ENCODE results near the gene HSCB. TPM values are rescaled to one million over a fixed set of nuclear protein-coding genes. Genes with fewer than 3 reads are reported as not detected.

HSCB gene
- total RNA-seq (2022; extraction: Qiagen RNA extraction), result 8.7 to 11.1 TPM (median 10.5 TPM) in 5 replicates

GRCh38 chr22:28741785-28742561 lies at the start of gene HSCB, which contains the start of gene CHEK2:
TSS of gene HSCB (plus strand) at chr22:28742039. CDS start at chr22:28742096, 57 bp downstream.
TSS of gene CHEK2 (minus strand) at chr22:28741820. CDS start at chr22:28734721, 7,099 bp downstream.

GRCh38 chr22:28772633-28773460 lies 31.0 kb downstream of the HSCB start, which contains the start of gene CCDC117:
TSS of gene CCDC117 (plus strand) at chr22:28772695. CDS start at chr22:28772850, 155 bp downstream.

GRCh38 chr22:28800308-28801041 lies 58.6 kb downstream of the HSCB start, which contains the start of gene XBP1:
TSS of gene XBP1 (minus strand) at chr22:28800569.

Other genes starting within 250 kb of the HSCB start
- gene TTC28, start 62.2 kb upstream of the HSCB start, total RNA-seq (2022; extraction: Qiagen RNA extraction), result 1.6 to 3.3 TPM (median 3.0 TPM) in 5 replicates
- gene CHEK2, start 219 bp upstream of the HSCB start, total RNA-seq (2022; extraction: Qiagen RNA extraction), result 8.1 to 11.5 TPM (median 9.2 TPM) in 5 replicates
- 8.7 to 11.9 TPM (median 10.7 TPM) in 5 replicates for gene CCDC117, start 30.7 kb downstream of the HSCB start, total RNA-seq (2022; extraction: Qiagen RNA extraction)
- 46.1 to 57.6 TPM (median 54.7 TPM) in 5 replicates for gene XBP1, start 58.5 kb downstream of the HSCB start, total RNA-seq (2022; extraction: Qiagen RNA extraction)
- gene ZNRF3, start 141.5 kb downstream of the HSCB start, total RNA-seq (2022; extraction: Qiagen RNA extraction), result 5.6 to 10.5 TPM (median 9.8 TPM) in 5 replicates